GM21515 (cell line): Measurements from ENCODE around the gene WDR37.
A peak's percentile ranks its signal among the peaks of the same experiment; 100 is the strongest.
"Not testable (repeated sequence)": the region's sequence is repeated elsewhere in the genome, so short reads cannot be mapped to it uniquely, and the experiment has no call there.

Source experiments
- ATAC-seq: cut with Tn5 transposase; IDR thresholded peaks from one replicate; pipeline ENCODE4 v1.9.1; 2021; ENCODE audit not compliant: unreplicated experiment

Gene WDR37

GRCh38 chr10:1040133-1040532, 16.1 kb upstream of the WDR37 start:
- ATAC-seq, result no peak

- ATAC-seq, result no peak
These were observed 14.7 kb upstream of the WDR37 start for GRCh38 chr10:1041514-1041913.

- peak; percentile 55 for ATAC-seq
These were observed 12.6 kb upstream of the WDR37 start for GRCh38 chr10:1043532-1043995.

GRCh38 chr10:1044146-1044545, 12.0 kb upstream of the WDR37 start:
- no peak for ATAC-seq

GRCh38 chr10:1044964-1045363, 11.2 kb upstream of the WDR37 start:
- ATAC-seq, result no peak

GRCh38 chr10:1045415-1045814, 10.8 kb upstream of the WDR37 start:
- no peak for ATAC-seq

GRCh38 chr10:1047937-1048336, 8.2 kb upstream of the WDR37 start:
- ATAC-seq, result no peak

GRCh38 chr10:1048349-1048731, 7.8 kb upstream of the WDR37 start:
- ATAC-seq, result no peak

- peak; percentile 73 for ATAC-seq
These were observed 7.3 kb upstream of the WDR37 start, which contains the start of gene IDI1 for GRCh38 chr10:1048732-1049424. TSS of gene IDI1 (minus strand) at chr10:1049119. CDS start at chr10:1049003, 116 bp downstream.

GRCh38 chr10:1049425-1049958, 6.7 kb upstream of the WDR37 start:
- ATAC-seq, result no peak

GRCh38 chr10:1050145-1050544, 6.0 kb upstream of the WDR37 start:
- ATAC-seq, result no peak

- ATAC-seq, result no peak
These were observed 5.6 kb upstream of the WDR37 start for GRCh38 chr10:1050554-1050953.

GRCh38 chr10:1054684-1055083, 1.5 kb upstream of the WDR37 start:
- ATAC-seq, result no peak

GRCh38 chr10:1057106-1057657, 997 bp downstream of the WDR37 start:
- peak; percentile 10 for ATAC-seq

GRCh38 chr10:1058017-1058416, 1.8 kb downstream of the WDR37 start:
- no peak for ATAC-seq

- ATAC-seq, result no peak
These were observed 3.7 kb downstream of the WDR37 start for GRCh38 chr10:1059902-1060301.

GRCh38 chr10:1061930-1062774, 6.0 kb downstream of the WDR37 start:
- no peak for ATAC-seq

- no peak for ATAC-seq
These were observed 7.2 kb downstream of the WDR37 start for GRCh38 chr10:1063232-1063865.

GRCh38 chr10:1064964-1065247, 8.7 kb downstream of the WDR37 start:
- ATAC-seq, result no peak

GRCh38 chr10:1066734-1067133, 10.5 kb downstream of the WDR37 start:
- ATAC-seq, result not testable (repeated sequence)
